ENCODE results near the gene NT5E. TPM values are rescaled to one million over a fixed set of nuclear protein-coding genes. Genes with fewer than 3 reads are reported as not detected.
A peak's percentile ranks its signal among the peaks of the same experiment; 100 is the strongest.

The NT5E gene
- total RNA-seq, 1 donor from 2014 or later = 216 TPM

DNA sequence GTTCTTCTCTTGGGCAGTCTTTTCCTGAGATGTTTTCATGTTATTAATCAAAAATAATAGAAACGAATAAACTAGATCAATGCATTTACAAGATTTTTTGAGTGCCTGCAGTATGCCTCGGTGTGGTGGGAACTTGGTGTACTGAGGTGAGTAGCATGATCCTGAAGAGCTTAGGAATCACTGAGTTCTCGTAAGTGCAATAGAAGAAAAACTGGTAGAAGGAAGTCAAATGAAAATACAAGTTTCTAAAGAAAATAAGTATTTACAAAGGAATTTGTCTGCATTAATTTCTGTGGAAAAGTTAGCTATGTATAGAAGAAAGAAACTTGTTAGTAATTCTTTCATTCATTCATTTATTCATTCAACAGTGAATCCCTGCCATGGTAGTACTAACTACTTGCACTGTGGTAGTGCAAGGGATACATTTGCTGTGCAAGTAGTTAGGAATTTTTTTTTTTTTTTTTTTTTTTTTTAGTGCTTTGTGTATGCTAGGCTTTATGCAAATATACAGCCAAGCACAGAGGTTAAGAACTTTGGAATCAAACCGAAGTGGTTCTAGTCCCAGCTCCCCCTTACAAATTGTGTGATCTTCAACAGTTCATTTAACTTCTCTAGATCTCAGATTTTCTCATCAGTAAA is 13.9 kb downstream of the NT5E start:
- TF ChIP-seq, protein P1, sequence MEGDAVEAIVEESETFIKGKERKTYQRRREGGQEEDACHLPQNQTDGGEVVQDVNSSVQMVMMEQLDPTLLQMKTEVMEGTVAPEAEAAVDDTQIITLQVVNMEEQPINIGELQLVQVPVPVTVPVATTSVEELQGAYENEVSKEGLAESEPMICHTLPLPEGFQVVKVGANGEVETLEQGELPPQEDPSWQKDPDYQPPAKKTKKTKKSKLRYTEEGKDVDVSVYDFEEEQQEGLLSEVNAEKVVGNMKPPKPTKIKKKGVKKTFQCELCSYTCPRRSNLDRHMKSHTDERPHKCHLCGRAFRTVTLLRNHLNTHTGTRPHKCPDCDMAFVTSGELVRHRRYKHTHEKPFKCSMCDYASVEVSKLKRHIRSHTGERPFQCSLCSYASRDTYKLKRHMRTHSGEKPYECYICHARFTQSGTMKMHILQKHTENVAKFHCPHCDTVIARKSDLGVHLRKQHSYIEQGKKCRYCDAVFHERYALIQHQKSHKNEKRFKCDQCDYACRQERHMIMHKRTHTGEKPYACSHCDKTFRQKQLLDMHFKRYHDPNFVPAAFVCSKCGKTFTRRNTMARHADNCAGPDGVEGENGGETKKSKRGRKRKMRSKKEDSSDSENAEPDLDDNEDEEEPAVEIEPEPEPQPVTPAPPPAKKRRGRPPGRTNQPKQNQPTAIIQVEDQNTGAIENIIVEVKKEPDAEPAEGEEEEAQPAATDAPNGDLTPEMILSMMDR (conservative IDR thresholded peaks at IDR 0.05; ENCODE audit: low read depth, low read length) = no peak
- no peak overlapping the region for H3K4me3 ChIP-seq (ENCODE audit: low read depth, low read length)
- no peak for DNase-seq (ENCODE audit: low read depth)

DNA sequence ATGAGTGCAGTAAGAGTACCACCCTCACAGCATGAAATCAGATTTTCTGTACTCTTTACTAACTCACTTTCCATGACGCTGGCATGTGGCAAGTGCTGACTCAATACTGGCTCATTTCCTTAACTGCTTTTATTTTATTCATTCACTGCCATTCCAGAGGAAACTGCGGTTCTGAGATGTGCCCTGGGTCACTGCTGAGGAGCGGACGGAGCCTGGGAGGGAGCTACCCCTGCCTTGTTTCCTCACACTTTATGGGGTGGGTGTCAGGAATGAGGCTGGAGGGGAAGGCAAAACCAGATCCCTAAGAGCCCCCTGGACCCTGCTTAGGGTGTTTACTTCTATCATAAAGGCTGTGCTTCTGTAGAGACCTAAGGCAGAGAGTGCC is 14.4 kb downstream of the NT5E start:
- TF ChIP-seq, protein P1 (conservative IDR thresholded peaks at IDR 0.05; ENCODE audit: low read depth, low read length) = no peak
- peak; percentile 87 for DNase-seq (ENCODE audit: low read depth)
- H3K4me3 ChIP-seq (ENCODE audit: low read depth, low read length) = no peak overlapping the region

DNA sequence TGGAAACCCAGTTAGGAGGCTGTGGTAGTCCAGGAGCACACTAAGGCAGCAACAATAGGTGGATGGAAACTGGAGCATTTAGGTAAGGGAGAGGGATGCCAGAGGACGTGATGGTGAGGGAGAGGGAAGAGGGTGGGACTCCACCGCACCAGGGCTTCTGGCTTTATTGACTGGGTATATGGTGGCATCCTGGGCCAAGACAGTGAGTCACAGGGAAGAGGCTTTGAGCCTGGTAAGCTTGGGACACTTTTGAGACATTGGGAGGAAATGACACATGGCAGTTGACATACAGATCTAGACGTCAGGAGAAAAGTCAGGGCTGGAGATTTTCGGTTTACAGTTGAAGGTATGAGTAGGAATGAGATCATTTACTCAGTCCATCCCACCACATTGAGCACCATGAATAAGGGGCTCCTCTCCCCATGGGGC is 14.9 kb downstream of the NT5E start:
- DNase-seq (ENCODE audit: low read depth) = no peak
- no peak overlapping the region for H3K4me3 ChIP-seq (ENCODE audit: low read depth, low read length)
- TF ChIP-seq, protein P1 (conservative IDR thresholded peaks at IDR 0.05; ENCODE audit: low read depth, low read length) = no peak

DNA sequence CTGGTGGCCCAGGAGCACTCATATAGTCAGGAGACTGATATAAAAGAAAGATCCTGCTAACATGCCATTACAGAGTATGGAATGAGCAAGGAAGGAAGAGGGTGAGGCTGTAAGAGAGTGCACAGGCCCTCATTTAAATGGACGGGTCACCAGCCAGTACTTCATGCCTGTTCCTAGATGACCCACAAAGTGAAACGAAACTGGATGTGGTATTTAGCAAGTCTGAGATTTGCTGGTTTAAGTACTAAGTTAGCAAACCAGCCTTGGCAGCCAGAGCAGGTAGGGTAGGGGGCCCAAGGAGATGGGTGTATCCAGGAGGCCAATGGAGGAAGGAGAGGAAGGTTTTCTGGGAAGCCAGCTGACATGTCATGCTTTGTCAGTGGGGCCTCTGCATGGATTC is 15.9 kb downstream of the NT5E start:
- DNase-seq (ENCODE audit: low read depth) = no peak
- no peak overlapping the region for H3K4me3 ChIP-seq (ENCODE audit: low read depth, low read length)
- TF ChIP-seq, protein P1 (conservative IDR thresholded peaks at IDR 0.05; ENCODE audit: low read depth, low read length) = no peak

DNA sequence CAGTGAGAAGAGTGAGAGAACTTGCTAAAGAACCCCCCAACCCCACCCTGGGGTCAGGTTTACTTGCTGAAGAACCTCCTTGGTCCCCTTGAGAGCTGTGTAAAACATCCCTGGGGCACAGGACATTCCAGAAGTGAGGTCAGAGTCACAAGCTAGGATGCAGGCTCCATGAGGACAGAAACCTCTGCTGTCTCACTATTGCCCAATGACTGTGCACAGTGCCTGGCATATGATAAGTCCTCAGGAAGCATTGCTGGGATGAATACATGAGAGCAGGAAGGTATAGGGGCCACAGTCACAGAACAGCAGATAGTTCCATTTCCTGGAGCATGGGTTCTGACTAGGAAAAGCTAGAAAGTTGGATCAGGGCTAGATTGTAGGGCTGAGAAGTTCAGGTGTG is 18.4 kb downstream of the NT5E start:
- DNase-seq (ENCODE audit: low read depth) = no peak
- no peak overlapping the region for H3K4me3 ChIP-seq (ENCODE audit: low read depth, low read length)
- TF ChIP-seq, protein P1 (conservative IDR thresholded peaks at IDR 0.05; ENCODE audit: low read depth, low read length) = no peak

DNA sequence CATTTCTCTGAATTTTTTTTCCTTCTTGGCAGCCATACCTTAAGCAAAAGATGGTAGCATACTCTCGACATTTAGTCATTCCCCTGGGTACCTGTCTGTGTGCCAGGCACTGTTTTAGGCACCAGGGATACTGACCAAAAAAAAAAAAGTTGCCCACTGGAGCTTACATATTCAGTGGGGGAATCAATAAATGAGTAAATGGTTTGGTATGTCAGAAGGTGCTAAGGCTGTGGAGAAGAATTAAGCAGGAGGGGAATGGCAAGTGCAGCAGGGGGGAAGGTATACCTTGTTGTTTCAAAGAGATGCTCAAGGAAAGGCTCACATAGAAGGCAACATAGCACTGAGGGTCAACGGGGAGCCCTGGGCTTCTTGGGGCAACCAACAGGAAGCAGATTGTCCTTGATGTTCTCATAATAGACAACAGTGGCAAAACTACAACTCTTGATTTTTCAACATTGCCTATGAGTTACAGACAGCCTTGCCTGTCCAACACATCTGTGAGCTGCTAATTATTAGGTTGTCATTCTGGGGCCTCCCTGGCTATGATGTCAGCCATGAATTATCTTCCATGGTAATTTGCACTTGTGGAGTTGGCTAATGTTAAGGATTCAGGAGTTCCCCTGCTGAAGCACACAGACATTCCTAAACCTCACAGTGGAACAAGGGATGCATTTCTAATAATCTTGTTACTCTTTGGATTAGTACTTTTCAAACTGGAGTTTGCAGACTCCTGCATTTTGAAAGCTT is 19.6 kb downstream of the NT5E start:
- H3K4me3 ChIP-seq (ENCODE audit: low read depth, low read length) = no peak overlapping the region
- TF ChIP-seq, protein P1 (conservative IDR thresholded peaks at IDR 0.05; ENCODE audit: low read depth, low read length) = no peak
- DNase-seq (ENCODE audit: low read depth) = no peak

DNA sequence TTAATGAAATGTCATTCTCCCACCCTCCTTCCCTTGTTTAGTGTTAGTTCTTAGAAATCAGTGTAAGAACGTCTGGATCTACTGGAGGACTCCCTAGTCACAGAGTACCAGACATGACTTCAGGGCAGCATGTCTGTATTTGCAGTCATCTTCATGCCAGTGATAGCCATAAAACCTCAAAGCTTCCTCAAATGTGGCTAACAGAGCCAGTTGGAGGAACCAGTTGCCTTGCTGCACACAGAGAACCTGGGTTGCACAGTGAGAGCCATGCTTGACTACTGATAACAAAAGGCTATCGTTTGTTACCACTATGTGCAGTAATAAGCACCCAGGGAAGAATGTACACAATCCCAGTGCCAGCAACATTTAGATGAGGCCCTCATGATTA is 20.1 kb downstream of the NT5E start:
- TF ChIP-seq, protein P1 (conservative IDR thresholded peaks at IDR 0.05; ENCODE audit: low read depth, low read length) = no peak
- no peak for DNase-seq (ENCODE audit: low read depth)
- H3K4me3 ChIP-seq (ENCODE audit: low read depth, low read length) = no peak overlapping the region

All from epithelial cell of proximal tubule (primary cell).